WTC11 (cell line): ENCODE measurements around the gene MPC1.

Source experiments
- ATF2 ChIP-seq: sonication (generic); formaldehyde crosslinking; IDR thresholded peaks from 2 replicates; pipeline ENCODE4 v1.8.1; 2022; ENCODE audit warnings: low read depth, missing genetic modification reagents, borderline replicate concordance
- CREB1 ChIP-seq: sonication (generic); formaldehyde crosslinking; IDR thresholded peaks from 2 replicates; pipeline ENCODE4 v1.8.0; 2023; ENCODE audit warnings: mild to moderate bottlenecking, missing genetic modification reagents
- CTCF ChIP-seq: fragments of 200-600 bp; IDR thresholded peaks from 2 replicates; pipeline ENCODE4 v1.8.0; 2022; ENCODE audit warnings: antibody characterized with exemption
- FOXJ3 ChIP-seq: sonication (generic); formaldehyde crosslinking; IDR thresholded peaks from 2 replicates; pipeline ENCODE4 v1.9.0; 2021; ENCODE audit warnings: missing genetic modification reagents, mild to moderate bottlenecking, borderline replicate concordance
- ZBTB21 ChIP-seq: sonication (generic); formaldehyde crosslinking; IDR thresholded peaks from 2 replicates; pipeline ENCODE4 v1.8.1; 2023; ENCODE audit warnings: mild to moderate bottlenecking, missing genetic modification reagents, borderline replicate concordance

GRCh38 chr6:166375013-166375412, 7.7 kb downstream of the MPC1 start:
- TF ChIP-seq ATF2 (no peak), FOXJ3 (CRISPR knock-in tag) (no peak), ZBTB21 (CRISPR knock-in tag) (no peak), CREB1 (no peak), CTCF (no peak)
